ENCODE measurements around the gene ABHD3. TPM values are rescaled to one million over a fixed set of nuclear protein-coding genes. Genes with fewer than 3 reads are reported as not detected.

Gene ABHD3
- 6.8 TPM in 2 replicates for total RNA-seq (2012; rRNA removed)

GRCh38 chr18:21704603-21705364, at the start of gene ABHD3:
Gene ABHD3, minus strand, starts transcription at chr18:21704774. Its CDS starts 109 bp downstream, at chr18:21704665.
- Histone ChIP-seq H3K27me3 (ENCODE audit: control insufficient read depth, insufficient read depth, low read length) (no peaks in the 10 kb centered on the region), H3K4me1 (ENCODE audit: control insufficient read depth, insufficient read depth, low read length) (no peaks in the 10 kb centered on the region), H3K4me2 (ENCODE audit: low read length) (peak within 1 kb of the TSS; percentile 86), H3K36me3 (ENCODE audit: insufficient read depth, low read length) (no peaks in the 10 kb centered on the region), H3K9me3 (replicated peaks; ENCODE audit: low read length) (no peaks in the 10 kb centered on the region), H3K9ac (ENCODE audit: low read depth, low read length) (peak within 1 kb of the TSS; percentile 87), H3K4me3 (ENCODE audit: low read length) (peak within 1 kb of the TSS; percentile 98)

DNA sequence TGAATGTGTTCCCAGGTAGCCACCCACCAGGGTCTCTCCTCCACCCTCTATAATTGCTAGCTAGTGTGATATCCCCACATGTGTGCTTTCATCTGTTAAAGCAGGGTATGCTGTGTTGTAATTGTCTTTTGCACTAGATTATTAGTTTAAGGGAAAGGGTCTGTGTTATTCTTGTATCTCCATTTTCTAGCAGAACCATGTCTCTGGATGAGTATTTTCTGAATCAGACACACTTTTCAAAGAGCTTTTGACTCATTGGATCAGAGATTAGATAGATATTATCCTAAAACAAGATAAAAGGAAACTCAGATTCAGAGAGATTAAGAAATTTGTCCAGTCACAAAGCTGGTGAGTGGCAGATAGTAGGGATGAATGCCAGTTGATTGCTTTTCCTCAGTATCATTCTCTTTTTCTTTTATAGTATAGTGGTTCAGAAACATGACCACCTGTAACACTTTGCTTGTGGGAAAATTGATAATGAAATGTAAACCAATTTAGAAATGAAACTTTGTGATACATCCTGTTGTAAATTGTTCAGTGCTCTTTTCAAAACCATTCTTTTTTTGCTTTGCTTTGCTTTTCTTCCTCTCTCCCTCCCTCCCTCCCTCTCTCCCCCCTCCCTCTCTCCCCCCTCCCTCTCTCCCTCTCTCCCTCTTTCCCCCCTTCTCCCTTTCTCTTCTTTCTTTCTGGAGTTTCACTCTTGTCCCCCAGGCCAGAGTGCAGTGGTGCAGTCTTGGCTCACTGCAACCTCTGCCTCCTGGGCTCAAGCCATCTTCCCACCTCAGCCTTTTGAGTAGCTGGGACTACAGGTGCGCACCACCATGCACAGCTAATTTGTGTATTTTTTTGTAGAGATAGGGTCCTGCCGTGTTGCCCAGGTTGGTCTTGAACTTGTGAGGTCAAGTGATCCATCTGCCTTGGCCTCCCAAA, 43.5 kb upstream of the ABHD3 start:
- no peaks in the 10 kb centered on the region for H3K9me3 ChIP-seq (replicated peaks; ENCODE audit: low read length)
- no peak overlapping the region for H3K4me2 ChIP-seq (ENCODE audit: low read length)
- no peak overlapping the region for H3K9ac ChIP-seq (ENCODE audit: low read depth, low read length)
- H3K4me1 ChIP-seq (ENCODE audit: control insufficient read depth, insufficient read depth, low read length), result peaks cover 3% of the 10 kb centered on the region
- no peaks in the 10 kb centered on the region for H3K27me3 ChIP-seq (ENCODE audit: control insufficient read depth, insufficient read depth, low read length)
- no peaks in the 10 kb centered on the region for H3K36me3 ChIP-seq (ENCODE audit: insufficient read depth, low read length)
- no peak overlapping the region for H3K4me3 ChIP-seq (ENCODE audit: low read length)

DNA sequence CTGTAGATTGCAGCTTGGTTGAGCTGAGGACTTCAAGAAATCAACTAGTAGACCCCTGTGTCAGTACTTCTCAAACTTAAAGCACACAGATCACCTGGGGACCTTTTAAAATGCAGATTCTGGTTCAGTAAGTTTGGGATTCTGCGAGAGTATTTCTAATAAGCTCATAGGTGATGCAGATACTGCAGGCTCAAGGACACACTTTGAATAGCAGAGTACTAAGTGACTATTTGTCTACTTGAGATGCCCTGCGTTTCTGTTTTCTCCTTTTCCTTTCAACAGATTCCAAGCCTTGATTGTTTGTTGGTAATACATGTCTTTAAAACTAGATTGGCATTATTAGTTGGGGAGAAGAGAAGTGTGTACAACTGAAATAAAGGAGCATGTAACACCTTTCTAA, 42.7 kb upstream of the ABHD3 start:
- H3K4me2 ChIP-seq (ENCODE audit: low read length), result no peak overlapping the region
- no peak overlapping the region for H3K4me3 ChIP-seq (ENCODE audit: low read length)
- no peak overlapping the region for H3K9ac ChIP-seq (ENCODE audit: low read depth, low read length)
- H3K27me3 ChIP-seq (ENCODE audit: control insufficient read depth, insufficient read depth, low read length), result no peaks in the 10 kb centered on the region
- H3K9me3 ChIP-seq (replicated peaks; ENCODE audit: low read length), result no peaks in the 10 kb centered on the region
- H3K36me3 ChIP-seq (ENCODE audit: insufficient read depth, low read length), result no peaks in the 10 kb centered on the region
- H3K4me1 ChIP-seq (ENCODE audit: control insufficient read depth, insufficient read depth, low read length), result peaks cover 3% of the 10 kb centered on the region

GRCh38 chr18:21745231-21745630, 40.7 kb upstream of the ABHD3 start:
- Histone ChIP-seq H3K4me1 (ENCODE audit: control insufficient read depth, insufficient read depth, low read length) (peaks cover 4% of the 10 kb centered on the region), H3K9me3 (replicated peaks; ENCODE audit: low read length) (no peaks in the 10 kb centered on the region), H3K9ac (ENCODE audit: low read depth, low read length) (no peak overlapping the region), H3K36me3 (ENCODE audit: insufficient read depth, low read length) (no peaks in the 10 kb centered on the region), H3K27me3 (ENCODE audit: control insufficient read depth, insufficient read depth, low read length) (no peaks in the 10 kb centered on the region), H3K4me2 (ENCODE audit: low read length) (no peak overlapping the region), H3K4me3 (ENCODE audit: low read length) (no peak overlapping the region)

- H3K4me1 ChIP-seq (ENCODE audit: control insufficient read depth, insufficient read depth, low read length), result peaks cover 11% of the 10 kb centered on the region
- no peak overlapping the region for H3K9ac ChIP-seq (ENCODE audit: low read depth, low read length)
- H3K36me3 ChIP-seq (ENCODE audit: insufficient read depth, low read length), result no peaks in the 10 kb centered on the region
- no peak overlapping the region for H3K4me3 ChIP-seq (ENCODE audit: low read length)
- no peaks in the 10 kb centered on the region for H3K9me3 ChIP-seq (replicated peaks; ENCODE audit: low read length)
- H3K27me3 ChIP-seq (ENCODE audit: control insufficient read depth, insufficient read depth, low read length), result no peaks in the 10 kb centered on the region
- H3K4me2 ChIP-seq (ENCODE audit: low read length), result peak overlapping the region; percentile 85
Observed at GRCh38 chr18:21743166-21743832, 38.7 kb upstream of the ABHD3 start.

- peaks cover 8% of the 10 kb centered on the region for H3K4me1 ChIP-seq (ENCODE audit: control insufficient read depth, insufficient read depth, low read length)
- peak overlapping the region; percentile 98 for H3K9ac ChIP-seq (ENCODE audit: low read depth, low read length)
- H3K36me3 ChIP-seq (ENCODE audit: insufficient read depth, low read length), result no peaks in the 10 kb centered on the region
- peak overlapping the region; percentile 99 for H3K4me3 ChIP-seq (ENCODE audit: low read length)
- H3K9me3 ChIP-seq (replicated peaks; ENCODE audit: low read length), result no peaks in the 10 kb centered on the region
- peak overlapping the region; percentile 85 for H3K4me2 ChIP-seq (ENCODE audit: low read length)
- H3K27me3 ChIP-seq (ENCODE audit: control insufficient read depth, insufficient read depth, low read length), result no peaks in the 10 kb centered on the region
Observed at GRCh38 chr18:21742315-21742687, 37.7 kb upstream of the ABHD3 start.

DNA sequence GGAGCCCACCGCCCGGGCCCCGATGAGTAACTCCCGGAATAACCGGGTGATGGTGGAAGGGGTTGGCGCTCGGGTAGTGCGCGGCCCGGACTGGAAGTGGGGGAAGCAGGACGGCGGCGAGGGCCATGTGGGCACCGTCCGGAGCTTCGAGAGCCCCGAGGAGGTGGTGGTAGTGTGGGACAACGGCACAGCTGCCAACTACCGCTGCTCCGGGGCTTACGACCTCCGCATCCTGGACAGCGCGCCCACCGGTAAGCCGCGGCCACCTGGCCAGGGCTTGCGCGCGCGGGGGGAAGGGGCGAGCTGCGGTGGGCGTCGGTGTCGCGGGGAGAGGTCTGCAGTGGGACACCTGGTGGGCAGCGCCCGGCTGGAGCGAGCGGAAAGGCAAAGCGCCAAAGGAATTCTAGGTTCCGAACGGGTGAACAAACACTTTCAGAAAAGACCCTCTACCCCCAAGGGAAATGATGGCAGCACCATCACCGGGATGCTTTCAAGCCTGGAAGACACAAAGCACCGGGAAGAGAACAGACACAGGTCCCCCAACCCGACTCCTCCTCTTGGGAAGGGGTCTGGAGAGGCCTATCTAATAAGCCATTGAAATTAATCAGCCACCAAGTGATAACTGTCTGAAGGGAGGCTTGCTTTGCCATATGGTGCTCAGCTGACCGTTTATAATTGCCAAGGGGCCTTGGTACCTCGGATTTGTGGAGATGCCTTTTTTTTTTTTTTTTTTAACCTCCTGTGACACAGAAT, 37.2 kb upstream of the ABHD3 start:
- H3K27me3 ChIP-seq (ENCODE audit: control insufficient read depth, insufficient read depth, low read length), result no peaks in the 10 kb centered on the region
- peaks cover 8% of the 10 kb centered on the region for H3K4me1 ChIP-seq (ENCODE audit: control insufficient read depth, insufficient read depth, low read length)
- peak overlapping the region; percentile 99 for H3K4me3 ChIP-seq (ENCODE audit: low read length)
- peak overlapping the region; percentile 85 for H3K4me2 ChIP-seq (ENCODE audit: low read length)
- H3K9ac ChIP-seq (ENCODE audit: low read depth, low read length), result peak overlapping the region; percentile 98
- no peaks in the 10 kb centered on the region for H3K9me3 ChIP-seq (replicated peaks; ENCODE audit: low read length)
- no peaks in the 10 kb centered on the region for H3K36me3 ChIP-seq (ENCODE audit: insufficient read depth, low read length)

DNA sequence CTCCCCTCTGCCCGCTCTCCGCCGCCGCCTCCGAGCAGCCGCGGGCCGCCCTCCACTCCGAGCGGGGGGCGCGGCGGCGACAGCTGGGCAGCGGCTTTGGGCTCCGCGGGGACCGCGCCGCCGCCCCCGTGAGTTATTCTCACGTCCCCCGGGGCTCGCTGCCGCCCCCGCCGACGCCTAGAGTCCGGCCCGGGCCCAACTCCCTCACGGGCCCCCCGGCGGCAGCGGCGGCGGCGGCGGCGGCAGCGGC, 36.7 kb upstream of the ABHD3 start:
- Histone ChIP-seq H3K9ac (ENCODE audit: low read depth, low read length) (peak overlapping the region; percentile 98), H3K27me3 (ENCODE audit: control insufficient read depth, insufficient read depth, low read length) (no peaks in the 10 kb centered on the region), H3K36me3 (ENCODE audit: insufficient read depth, low read length) (no peaks in the 10 kb centered on the region), H3K9me3 (replicated peaks; ENCODE audit: low read length) (no peaks in the 10 kb centered on the region), H3K4me2 (ENCODE audit: low read length) (peak overlapping the region; percentile 85), H3K4me3 (ENCODE audit: low read length) (peak overlapping the region; percentile 99), H3K4me1 (ENCODE audit: control insufficient read depth, insufficient read depth, low read length) (peaks cover 8% of the 10 kb centered on the region)

- H3K9ac ChIP-seq (ENCODE audit: low read depth, low read length), result peak within 1 kb of the TSS; percentile 98
- peak within 1 kb of the TSS; percentile 85 for H3K4me2 ChIP-seq (ENCODE audit: low read length)
- H3K36me3 ChIP-seq (ENCODE audit: insufficient read depth, low read length), result no peaks in the 10 kb centered on the region
- H3K4me3 ChIP-seq (ENCODE audit: low read length), result peak within 1 kb of the TSS; percentile 99
- peaks cover 8% of the 10 kb centered on the region for H3K4me1 ChIP-seq (ENCODE audit: control insufficient read depth, insufficient read depth, low read length)
- H3K9me3 ChIP-seq (replicated peaks; ENCODE audit: low read length), result no peaks in the 10 kb centered on the region
- no peaks in the 10 kb centered on the region for H3K27me3 ChIP-seq (ENCODE audit: control insufficient read depth, insufficient read depth, low read length)
Observed at GRCh38 chr18:21740538-21741311, 36.2 kb upstream of the ABHD3 start, which contains the start of gene MIB1. Gene MIB1, plus strand, starts transcription at chr18:21740792. Its CDS starts 792 bp downstream, at chr18:21741584.

DNA sequence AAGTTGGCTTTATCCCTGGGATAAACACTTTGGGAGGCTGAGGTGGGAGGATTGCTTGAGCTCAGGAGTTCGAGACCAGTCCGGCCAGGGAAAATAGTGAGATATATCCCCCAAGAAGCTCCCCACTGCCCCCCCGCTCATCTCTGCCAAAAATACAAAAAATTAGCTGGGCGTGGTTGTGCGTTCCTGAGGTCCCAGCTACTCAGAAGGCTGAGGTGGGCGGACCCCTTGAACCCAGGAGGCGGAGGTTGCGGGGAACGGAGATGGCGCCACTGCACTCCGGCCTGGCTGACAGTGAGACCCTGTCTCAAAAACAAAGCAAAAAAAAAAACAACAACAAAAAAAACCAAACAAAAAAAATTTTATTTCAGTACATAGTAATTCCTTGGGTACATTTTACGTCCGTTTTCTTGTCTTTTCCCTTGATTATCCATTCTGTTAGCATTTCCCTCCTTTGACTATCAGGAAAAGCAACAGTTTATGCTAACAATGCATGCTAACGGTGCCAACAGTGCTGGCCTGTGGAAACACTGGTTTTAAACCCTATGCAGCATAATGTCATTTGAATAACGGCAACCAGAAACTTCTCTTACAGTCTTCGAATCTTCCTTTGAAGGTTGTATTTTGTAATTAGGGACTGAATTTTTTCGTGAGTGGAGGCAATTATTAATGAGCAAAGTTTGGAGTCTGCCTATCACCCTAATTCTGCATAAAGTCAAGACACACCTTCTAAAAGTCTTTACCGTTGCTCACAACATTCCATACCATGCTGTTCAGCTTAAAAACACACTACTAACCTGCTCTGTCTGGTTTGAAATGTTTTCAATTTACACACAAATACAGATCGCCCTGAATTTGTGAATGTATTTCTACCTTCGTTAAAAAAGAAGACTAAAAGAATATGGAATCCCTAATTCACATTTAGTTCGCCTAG, 35.3 kb upstream of the ABHD3 start:
- H3K9ac ChIP-seq (ENCODE audit: low read depth, low read length), result peak overlapping the region; percentile 98
- no peaks in the 10 kb centered on the region for H3K27me3 ChIP-seq (ENCODE audit: control insufficient read depth, insufficient read depth, low read length)
- peak overlapping the region; percentile 99 for H3K4me3 ChIP-seq (ENCODE audit: low read length)
- H3K4me1 ChIP-seq (ENCODE audit: control insufficient read depth, insufficient read depth, low read length), result peaks cover 8% of the 10 kb centered on the region
- peak overlapping the region; percentile 85 for H3K4me2 ChIP-seq (ENCODE audit: low read length)
- H3K9me3 ChIP-seq (replicated peaks; ENCODE audit: low read length), result no peaks in the 10 kb centered on the region
- H3K36me3 ChIP-seq (ENCODE audit: insufficient read depth, low read length), result no peaks in the 10 kb centered on the region
